Naive thymus-derived CD4-positive, alpha-beta T cell (primary cell): ENCODE results near the gene MBOAT1. TPM values are rescaled to one million over a fixed set of nuclear protein-coding genes. Genes with fewer than 3 reads are reported as not detected.

Experiments used
- ATAC-seq: fragments of 150-1000 bp; cut with Tn5 transposase; 2 replicates; pipeline ENCODE4 v1.10.0; 2021; ENCODE audit warnings: mild to moderate bottlenecking, moderate library complexity
- CTCF ChIA-PET: fragments of 350-600 bp; sonication (Branson Sonifier 250); formaldehyde crosslinking; loops from one replicate; lab custom pipeline; 2021; ENCODE audit warnings: antibody characterized with exemption; lab: Charles Lee
- POLR2A ChIA-PET: fragments of 350-600 bp; sonication (Branson Sonifier 250); formaldehyde crosslinking; loops from one replicate; lab custom pipeline; 2021; ENCODE audit warnings: antibody characterized with exemption, inconsistent platforms; lab: Charles Lee
- DNase-seq, 9 donors: peaks; one replicate each; pipeline versions ENCODE4 v3.0.0 to v3.0.0-alpha.2; 2020 to 2022; ENCODE audit warnings: mixed read lengths in 1 of 9
- H3K27ac ChIP-seq: one replicate; pipeline ENCODE4 v1.7.0; 2013; ENCODE audit warnings: mild to moderate bottlenecking, low read depth, low read length, moderate library complexity
- H3K27me3 ChIP-seq, 2 donors: one replicate each; pipeline ENCODE4 v1.7.0; 2013; ENCODE audit warnings: low read length in 2 of 2, mild to moderate bottlenecking in 2 of 2, moderate library complexity in 2 of 2; ENCODE audit not compliant: control insufficient read depth in 2 of 2, insufficient read depth in 2 of 2
- H3K36me3 ChIP-seq, 3 experiments: 1 replicate in 2 of 3; 2 replicates in 1 of 3; pipeline ENCODE4 v1.7.0; 2013; ENCODE audit warnings: low read length in 3 of 3, mild to moderate bottlenecking in 3 of 3, moderate library complexity in 1 of 3; ENCODE audit not compliant: insufficient read depth in 3 of 3, control insufficient read depth in 2 of 3
- H3K4me1 ChIP-seq, 2 donors: one replicate each; pipeline ENCODE4 v1.7.0; 2013; ENCODE audit warnings: low read length in 2 of 2, mild to moderate bottlenecking in 2 of 2, moderate library complexity in 1 of 2; ENCODE audit not compliant: control insufficient read depth in 2 of 2, insufficient read depth in 2 of 2
- H3K4me3 ChIP-seq: 2 replicates; pipeline ENCODE4 v1.7.0; 2013; ENCODE audit warnings: mild to moderate bottlenecking, low read length
- H3K9me3 ChIP-seq, 3 experiments: 1 replicate in 2 of 3; 2 replicates in 1 of 3; pipeline ENCODE4 v1.7.0; 2013; ENCODE audit warnings: low read length in 3 of 3; ENCODE audit not compliant: control insufficient read depth in 2 of 3
- H3K27ac Mint-ChIP-seq, 9 donors: one replicate each; pipeline ENCODE4 v1.8.0; 2020 to 2022; ENCODE audit warnings: mixed read lengths in 9 of 9, mild to moderate bottlenecking in 8 of 9, moderate library complexity in 5 of 9, inconsistent platforms in 2 of 9
- H3K27me3 Mint-ChIP-seq, 5 donors: one replicate each; pipeline ENCODE4 v1.8.0; 2021 to 2022; ENCODE audit warnings: mixed read lengths in 5 of 5, mild to moderate bottlenecking in 1 of 5
- H3K36me3 Mint-ChIP-seq, 5 donors: one replicate each; pipeline ENCODE4 v1.8.0; 2020 to 2022; ENCODE audit warnings: mixed read lengths in 5 of 5, mild to moderate bottlenecking in 3 of 5, inconsistent platforms in 1 of 5
- H3K4me1 Mint-ChIP-seq, 7 donors: one replicate each; pipeline ENCODE4 v1.8.0; 2020 to 2022; ENCODE audit warnings: mixed read lengths in 7 of 7, mild to moderate bottlenecking in 3 of 7, inconsistent platforms in 1 of 7
- H3K4me3 Mint-ChIP-seq, 10 donors: one replicate each; pipeline ENCODE4 v1.8.0; 2020 to 2022; ENCODE audit warnings: mild to moderate bottlenecking in 10 of 10, mixed read lengths in 10 of 10, moderate library complexity in 6 of 10, inconsistent platforms in 2 of 10
- H3K9me3 Mint-ChIP-seq, 11 donors: one replicate each; pipeline ENCODE4 v1.8.0; 2020 to 2022; ENCODE audit warnings: mixed read lengths in 11 of 11, mild to moderate bottlenecking in 4 of 11, inconsistent platforms in 1 of 11, moderate library complexity in 1 of 11
- intact Hi-C, 2 donors: fragments of 100-400 bp; cut with micrococcal nuclease; formaldehyde crosslinking; loops; one replicate each; pipeline ENCODE4 v1.15.1; 2023
- polyA plus RNA-seq, 2 donors: library from polyadenylated mRNA; unstranded; fragments of 300-500 nt; fragmentation: Illumina TruSeq; gene quantifications; one replicate each; pipeline ENCODE4 v1.2.3, GENCODE V29; 2021
- total RNA-seq, 6 experiments: library from RNA in 5 of 6; stranded (reverse) in 5 of 6; gene quantifications; 1 replicate in 5 of 6; 2 replicates in 1 of 6; pipeline ENCODE4 v1.2.3 and lab custom pipeline; 2021 to 2026

Gene MBOAT1
- total and polyA plus RNA-seq, 7 experiments from 2014 or later = 0.84 to 24.7 (median 9.5) TPM

- POLR2A ChIA-PET = no interaction called here
- DNase-seq (no peak), ATAC-seq (no peak)
- Histone ChIP-seq H3K4me1 (no peaks in the 10 kb centered on the region), H3K36me3 (no peaks in the 10 kb centered on the region), H3K27me3 (no peaks in the 10 kb centered on the region), H3K9me3 (no peaks in the 10 kb centered on the region), H3K4me3 (no peak overlapping the region), H3K27ac (no peak overlapping the region)
- CTCF ChIA-PET = no interaction called here
- intact Hi-C loops = loop anchor here in 1 of 2 donors (10.0 kb wide), 1 partner anchor 147 kb away; no protein-coding TSS in a partner anchor
- H3K27ac Mint-ChIP-seq = no peak overlapping the region
- no peaks in the 10 kb centered on the region for H3K27me3 Mint-ChIP-seq
- peaks cover 0 to 11% (median 4%) of the 10 kb centered on the region in 7 donors for H3K4me1 Mint-ChIP-seq
- H3K9me3 Mint-ChIP-seq = no peaks in the 10 kb centered on the region
- H3K4me3 Mint-ChIP-seq = no peak overlapping the region
- H3K36me3 Mint-ChIP-seq = peaks cover 4 to 15% (median 6%) of the 10 kb centered on the region in 5 donors
Measured at GRCh38 chr6:20128018-20128417, 84.3 kb downstream of the MBOAT1 start.

DNA sequence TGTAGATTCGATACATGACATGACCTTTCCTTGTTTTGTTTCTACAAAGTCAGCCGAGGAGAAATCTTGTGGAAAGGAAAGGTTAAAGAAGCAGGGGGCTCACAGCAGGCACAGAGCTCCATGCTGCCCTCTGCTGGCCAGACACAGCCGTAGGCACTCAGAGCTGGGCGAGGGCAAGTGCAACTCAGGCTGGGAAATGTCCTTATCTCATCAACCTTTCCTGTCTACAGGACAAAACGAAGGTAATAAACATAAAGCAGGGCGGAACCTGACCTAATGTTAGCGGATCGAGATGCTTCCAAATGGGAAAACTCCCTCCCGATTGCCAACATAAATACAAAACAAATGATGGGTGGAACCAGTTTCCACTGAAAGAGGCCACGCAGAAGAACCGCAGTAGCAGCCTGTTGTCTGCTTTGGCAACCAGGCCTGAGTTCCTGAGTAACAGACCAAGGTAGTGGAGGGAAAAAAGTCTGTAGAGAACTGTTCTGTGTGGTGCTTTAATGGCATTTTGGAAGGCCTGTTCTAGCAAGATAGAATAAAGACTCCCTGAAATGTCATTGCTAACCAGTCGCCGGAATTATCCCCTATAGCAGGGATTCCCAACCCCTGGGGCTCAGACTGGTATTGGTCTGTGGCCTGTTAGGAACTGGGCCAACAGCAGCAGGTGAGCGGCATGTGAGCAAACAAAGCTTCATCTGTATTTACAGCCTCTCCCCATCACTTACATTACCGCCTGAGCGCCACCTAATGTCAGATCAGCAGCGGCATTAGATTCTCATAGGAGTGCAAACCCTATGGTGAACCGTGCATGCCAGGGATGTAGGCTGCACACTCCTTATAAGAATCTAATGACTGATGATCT is 85.2 kb downstream of the MBOAT1 start:
- Mint-ChIP-seq H3K27me3 (no peaks in the 10 kb centered on the region), H3K36me3 (peaks cover 0 to 15% (median 6%) of the 10 kb centered on the region in 5 donors), H3K4me3 (no peak overlapping the region), H3K4me1 (peaks cover 0 to 11% (median 4%) of the 10 kb centered on the region in 7 donors), H3K27ac (no peak overlapping the region), H3K9me3 (no peaks in the 10 kb centered on the region)
- ATAC-seq (peak; percentile 75), DNase-seq (peak in 8 of 9 donors; percentile 9 to 66 (median 38))
- no peak overlapping the region for H3K4me3 ChIP-seq
- H3K9me3 ChIP-seq = no peaks in the 10 kb centered on the region
- no peaks in the 10 kb centered on the region for H3K4me1 ChIP-seq
- POLR2A ChIA-PET = no interaction called here
- no peaks in the 10 kb centered on the region for H3K36me3 ChIP-seq
- intact Hi-C loops = loop anchor here (1.0 to 10.0 kb wide), 6 partner anchors 34 to 1530 kb away; partner anchors contain the start of gene MBOAT1 (in 2 of the 2)
- H3K27ac ChIP-seq = no peak overlapping the region
- CTCF ChIA-PET = interaction anchor here (0.7 to 1.6 kb wide), 6 partner anchors 8 to 1383 kb away, joined by 3 to 4 read pairs (median 3); no protein-coding TSS in a partner anchor
- H3K27me3 ChIP-seq = no peaks in the 10 kb centered on the region

GRCh38 chr6:20126102-20126752 is 86.0 kb downstream of the MBOAT1 start:
- Mint-ChIP-seq H3K27me3 (no peaks in the 10 kb centered on the region), H3K9me3 (no peaks in the 10 kb centered on the region), H3K36me3 (peaks cover 0 to 15% (median 6%) of the 10 kb centered on the region in 5 donors), H3K4me1 (peaks cover 0 to 11% (median 4%) of the 10 kb centered on the region in 7 donors), H3K4me3 (no peak overlapping the region), H3K27ac (no peak overlapping the region)
- ChIA-PET CTCF (interaction anchor here (0.7 to 1.6 kb wide), 6 partner anchors 9 to 1383 kb away, joined by 3 to 4 read pairs (median 3); no protein-coding TSS in a partner anchor), POLR2A (no interaction called here)
- Histone ChIP-seq H3K4me1 (no peaks in the 10 kb centered on the region), H3K27ac (no peak overlapping the region), H3K36me3 (no peaks in the 10 kb centered on the region), H3K4me3 (no peak overlapping the region), H3K9me3 (no peaks in the 10 kb centered on the region), H3K27me3 (no peaks in the 10 kb centered on the region)
- DNase-seq = no peak
- no peak for ATAC-seq
- intact Hi-C loops = loop anchor here (1.0 to 10.0 kb wide), 6 partner anchors 33 to 1529 kb away; partner anchors contain the start of gene MBOAT1 (in 2 of the 2)

DNA sequence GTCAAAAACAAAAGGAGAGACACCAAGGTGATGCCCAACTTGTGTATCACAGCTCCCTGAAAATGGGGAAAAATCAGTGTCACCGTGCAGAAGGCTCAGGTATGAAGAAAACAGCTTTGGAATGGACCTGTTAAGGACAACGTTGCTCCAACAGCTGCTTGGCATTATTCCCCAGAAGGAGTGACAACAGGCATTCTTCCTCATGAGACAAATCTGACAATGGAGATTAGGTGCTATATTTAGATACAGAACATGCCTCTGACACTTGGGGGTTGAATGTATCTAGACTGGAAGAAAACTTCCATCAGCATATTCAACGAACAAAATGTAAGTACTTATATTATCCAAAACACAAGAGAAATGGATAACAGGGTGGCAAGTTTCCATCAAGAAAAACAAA is 87.7 kb downstream of the MBOAT1 start:
- peaks cover 0 to 12% (median 8%) of the 10 kb centered on the region in 5 donors for H3K36me3 Mint-ChIP-seq
- ATAC-seq = no peak
- H3K27me3 Mint-ChIP-seq = no peaks in the 10 kb centered on the region
- H3K4me1 ChIP-seq = no peaks in the 10 kb centered on the region
- no peak overlapping the region for H3K4me3 Mint-ChIP-seq
- ChIA-PET CTCF (interaction anchor here (0.6 kb wide), 1 partner anchor 142 kb away, joined by 3 read pairs; no protein-coding TSS in a partner anchor), POLR2A (no interaction called here)
- H3K9me3 ChIP-seq = no peaks in the 10 kb centered on the region
- intact Hi-C loops = loop anchor here in 1 of 2 donors (10.0 kb wide), 1 partner anchor 150 kb away; no protein-coding TSS in a partner anchor
- peaks cover 0 to 11% (median 4%) of the 10 kb centered on the region in 7 donors for H3K4me1 Mint-ChIP-seq
- no peaks in the 10 kb centered on the region for H3K27me3 ChIP-seq
- no peak overlapping the region for H3K27ac ChIP-seq
- no peaks in the 10 kb centered on the region for H3K36me3 ChIP-seq
- no peak for DNase-seq
- no peak overlapping the region for H3K4me3 ChIP-seq
- no peak overlapping the region for H3K27ac Mint-ChIP-seq
- no peaks in the 10 kb centered on the region for H3K9me3 Mint-ChIP-seq

DNA sequence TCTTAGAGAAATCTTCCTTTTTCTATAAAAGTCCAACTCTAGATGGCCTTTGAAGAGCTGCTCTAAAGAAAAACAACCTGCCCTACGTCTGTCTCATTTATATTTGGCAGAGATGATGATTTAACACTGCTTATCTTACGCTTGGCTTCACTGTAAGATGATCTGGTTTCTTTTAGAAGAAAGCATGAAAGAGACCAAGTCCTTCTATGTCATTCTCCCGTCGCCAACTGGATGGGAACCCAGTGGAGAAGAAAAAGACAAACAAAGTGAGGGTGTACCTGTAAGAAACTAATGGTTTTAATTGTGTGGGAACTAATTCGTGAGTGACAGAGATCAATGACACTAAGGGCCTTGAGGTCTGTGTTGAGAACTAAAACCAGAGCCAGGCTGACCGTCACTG is 92.8 kb downstream of the MBOAT1 start:
- H3K27ac Mint-ChIP-seq = no peak overlapping the region
- no peaks in the 10 kb centered on the region for H3K4me1 Mint-ChIP-seq
- ATAC-seq (no peak), DNase-seq (no peak)
- peaks cover 3 to 18% (median 14%) of the 10 kb centered on the region in 5 donors for H3K36me3 Mint-ChIP-seq
- no peak overlapping the region for H3K4me3 ChIP-seq
- H3K4me3 Mint-ChIP-seq = no peak overlapping the region
- H3K27me3 ChIP-seq = no peaks in the 10 kb centered on the region
- H3K9me3 Mint-ChIP-seq = no peaks in the 10 kb centered on the region
- no peaks in the 10 kb centered on the region for H3K27me3 Mint-ChIP-seq
- H3K9me3 ChIP-seq = no peaks in the 10 kb centered on the region
- POLR2A ChIA-PET = no interaction called here
- H3K4me1 ChIP-seq = no peaks in the 10 kb centered on the region
- CTCF ChIA-PET = no interaction called here
- no peak overlapping the region for H3K27ac ChIP-seq
- H3K36me3 ChIP-seq = no peaks in the 10 kb centered on the region
- intact Hi-C loops = no loop called here

DNA sequence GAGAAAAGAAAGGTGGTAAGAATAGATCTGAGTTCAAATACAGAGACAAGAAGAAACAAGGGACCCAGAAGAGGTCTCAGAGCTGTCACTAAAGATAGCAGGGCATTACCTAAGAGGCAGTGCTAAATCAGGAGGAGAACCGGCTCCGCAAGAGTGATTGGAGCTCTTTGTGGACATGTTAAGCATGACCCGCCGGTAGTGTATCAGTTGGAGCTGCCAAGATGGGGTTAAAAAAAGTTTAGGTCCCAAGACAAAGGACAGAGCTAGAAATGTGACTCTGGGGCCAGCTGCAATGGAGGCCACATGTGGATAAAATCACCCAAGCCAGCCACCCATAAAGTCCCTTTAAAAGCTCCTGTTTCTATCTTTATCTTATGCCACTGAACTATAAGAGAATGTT is 93.4 kb downstream of the MBOAT1 start:
- Mint-ChIP-seq H3K27ac (no peak overlapping the region), H3K27me3 (no peaks in the 10 kb centered on the region), H3K9me3 (no peaks in the 10 kb centered on the region), H3K4me1 (no peaks in the 10 kb centered on the region), H3K4me3 (no peak overlapping the region), H3K36me3 (peaks cover 3 to 24% (median 16%) of the 10 kb centered on the region in 5 donors)
- no peak overlapping the region for H3K27ac ChIP-seq
- DNase-seq (no peak), ATAC-seq (no peak)
- no peaks in the 10 kb centered on the region for H3K9me3 ChIP-seq
- H3K36me3 ChIP-seq = no peaks in the 10 kb centered on the region
- no peaks in the 10 kb centered on the region for H3K27me3 ChIP-seq
- intact Hi-C loops = no loop called here
- ChIA-PET POLR2A (interaction anchor here (0.5 kb wide), 1 partner anchor 401 kb away, joined by 4 read pairs; no protein-coding TSS in a partner anchor), CTCF (no interaction called here)
- H3K4me3 ChIP-seq = no peak overlapping the region
- no peaks in the 10 kb centered on the region for H3K4me1 ChIP-seq
